NCI-H2081 treated with DMSO at 0.1 percent for 48 hours (cell line): Measurements from ENCODE around the gene CEP164.
"Not testable (repeated sequence)": the region's sequence is repeated elsewhere in the genome, so short reads cannot be mapped to it uniquely, and the experiment has no call there.

Experiments used
- DNase-seq: peaks from one replicate; lab custom pipeline; 2025; lab: John Stamatoyannopoulos, UW

The CEP164 gene

DNA sequence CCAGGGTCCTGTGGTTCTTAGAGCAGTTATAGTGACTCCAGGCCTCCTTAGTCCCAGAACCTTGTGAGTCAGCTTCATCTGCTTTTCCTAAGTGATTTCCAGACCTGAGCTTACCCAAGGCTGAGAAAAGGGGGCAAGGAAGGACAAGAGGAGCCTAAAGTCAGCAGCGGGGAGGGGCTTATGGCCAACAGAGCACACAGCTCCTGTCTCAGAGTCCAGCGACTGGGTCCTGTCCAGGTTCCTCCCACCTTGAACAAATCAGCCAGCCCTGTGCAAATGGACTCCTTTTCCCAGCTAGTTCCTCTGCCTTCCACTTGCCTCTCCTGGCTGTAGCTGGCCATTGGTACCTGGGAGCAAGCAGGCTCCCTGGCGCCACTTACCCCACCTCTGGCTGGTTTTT lies 22.5 kb upstream of the CEP164 start:
- no peak for DNase-seq

DNA sequence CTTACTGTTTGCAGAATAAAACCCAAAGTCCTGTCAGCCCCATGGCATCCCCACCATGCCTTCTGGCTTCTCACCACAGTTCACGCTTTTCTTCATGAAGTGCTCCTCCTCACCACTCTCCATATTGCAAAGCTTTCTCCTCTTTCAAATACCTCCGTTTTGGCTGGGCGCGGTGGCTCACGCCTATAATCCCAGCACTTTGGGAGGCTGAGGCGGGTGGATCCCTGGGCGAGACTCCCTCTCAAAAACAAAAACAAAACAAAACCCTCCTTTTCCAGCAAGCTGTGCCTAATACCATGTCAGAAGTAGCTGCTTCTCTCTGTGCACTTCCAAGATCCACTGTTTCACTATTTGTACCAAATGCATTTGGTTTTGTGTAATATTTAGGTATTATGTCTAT lies 18.3 kb upstream of the CEP164 start:
- no peak for DNase-seq

DNA sequence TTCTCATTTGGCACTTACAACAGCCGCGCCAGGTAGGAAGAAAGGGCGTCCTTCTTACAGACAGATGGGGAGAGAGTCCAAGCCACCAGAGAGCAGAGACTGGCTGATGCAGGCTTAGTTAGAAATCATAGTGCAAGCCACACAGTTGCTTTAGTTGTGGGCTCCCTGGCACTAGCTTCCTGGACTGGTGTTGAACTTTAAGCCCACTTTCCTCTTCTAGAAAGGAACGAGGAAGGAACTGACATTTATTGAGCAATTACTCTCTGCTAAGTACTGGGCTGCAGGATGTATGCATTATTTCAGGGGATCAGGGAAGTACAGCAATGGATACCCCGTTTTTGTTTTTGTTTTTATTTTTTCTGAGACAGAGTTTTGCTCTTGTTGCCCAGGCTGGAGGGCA lies 14.6 kb upstream of the CEP164 start:
- no peak for DNase-seq

- DNase-seq: no peak
Observed at GRCh38 chr11:117313828-117314768, 13.6 kb upstream of the CEP164 start.

DNA sequence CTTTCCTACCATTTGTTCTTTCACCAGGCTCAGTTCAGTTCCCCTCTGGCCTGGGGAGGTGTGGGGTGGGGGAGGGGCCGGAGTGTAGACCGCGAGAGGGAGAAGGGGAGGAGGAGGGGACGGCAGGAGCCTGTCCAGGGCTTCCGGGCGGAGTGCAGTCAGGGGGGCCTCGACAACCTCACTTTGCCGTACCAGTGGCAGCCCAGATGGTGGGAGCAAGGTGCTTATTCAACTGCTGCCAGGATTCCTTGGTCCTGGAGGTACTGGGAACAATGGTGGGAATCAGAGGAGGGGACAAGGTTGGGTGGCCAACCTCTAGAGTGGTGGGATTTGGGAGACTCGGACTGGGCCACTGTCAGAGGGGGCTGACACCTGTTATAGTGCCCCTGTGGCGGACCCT lies 12.8 kb upstream of the CEP164 start:
- no peak for DNase-seq

DNA sequence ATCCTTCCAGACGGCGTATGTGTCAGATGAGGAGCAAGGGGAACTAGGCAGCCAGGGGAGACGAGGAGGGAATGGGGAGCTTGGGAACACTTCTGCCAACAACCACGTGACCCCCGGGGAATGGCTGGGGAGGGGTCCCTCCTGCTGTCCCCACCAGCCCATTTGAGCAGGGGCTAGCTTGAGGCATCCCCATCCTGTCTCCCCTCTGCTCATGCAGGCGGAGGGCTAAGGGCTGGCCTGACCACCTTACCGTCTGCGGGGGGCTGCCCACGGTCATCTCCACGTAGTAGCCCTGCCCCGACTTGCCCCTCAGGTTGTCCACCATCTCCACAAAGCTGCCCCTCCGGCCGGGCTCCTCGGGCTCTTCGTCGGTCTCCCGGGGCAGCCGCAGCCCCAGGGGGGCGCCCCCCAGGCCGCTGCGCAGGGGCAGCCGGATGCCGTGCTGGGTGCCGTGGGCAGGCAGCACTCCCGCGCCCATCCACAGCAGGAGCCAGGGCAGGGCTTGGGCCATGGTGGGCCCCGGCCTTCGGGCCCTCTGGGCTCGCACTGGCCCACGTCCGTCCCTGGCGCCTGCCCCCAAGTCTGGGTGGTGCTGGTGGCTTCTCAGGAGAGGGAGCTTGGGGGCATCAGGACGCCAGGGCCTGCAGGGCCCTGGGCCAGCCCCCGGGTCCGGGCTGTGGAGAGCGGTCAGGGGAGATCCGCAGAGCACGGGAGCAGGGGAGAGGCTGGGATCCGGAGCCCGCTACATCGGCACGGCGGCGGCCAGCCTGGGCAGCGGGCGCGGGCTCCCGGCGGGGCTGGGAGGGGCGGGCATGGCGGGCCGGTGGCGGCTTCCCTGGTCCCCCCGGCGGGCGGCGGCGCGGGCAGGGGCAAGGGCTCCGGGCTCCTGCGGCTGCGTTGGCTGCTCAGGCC lies 12.1 kb upstream of the CEP164 start:
- no peak for DNase-seq

DNA sequence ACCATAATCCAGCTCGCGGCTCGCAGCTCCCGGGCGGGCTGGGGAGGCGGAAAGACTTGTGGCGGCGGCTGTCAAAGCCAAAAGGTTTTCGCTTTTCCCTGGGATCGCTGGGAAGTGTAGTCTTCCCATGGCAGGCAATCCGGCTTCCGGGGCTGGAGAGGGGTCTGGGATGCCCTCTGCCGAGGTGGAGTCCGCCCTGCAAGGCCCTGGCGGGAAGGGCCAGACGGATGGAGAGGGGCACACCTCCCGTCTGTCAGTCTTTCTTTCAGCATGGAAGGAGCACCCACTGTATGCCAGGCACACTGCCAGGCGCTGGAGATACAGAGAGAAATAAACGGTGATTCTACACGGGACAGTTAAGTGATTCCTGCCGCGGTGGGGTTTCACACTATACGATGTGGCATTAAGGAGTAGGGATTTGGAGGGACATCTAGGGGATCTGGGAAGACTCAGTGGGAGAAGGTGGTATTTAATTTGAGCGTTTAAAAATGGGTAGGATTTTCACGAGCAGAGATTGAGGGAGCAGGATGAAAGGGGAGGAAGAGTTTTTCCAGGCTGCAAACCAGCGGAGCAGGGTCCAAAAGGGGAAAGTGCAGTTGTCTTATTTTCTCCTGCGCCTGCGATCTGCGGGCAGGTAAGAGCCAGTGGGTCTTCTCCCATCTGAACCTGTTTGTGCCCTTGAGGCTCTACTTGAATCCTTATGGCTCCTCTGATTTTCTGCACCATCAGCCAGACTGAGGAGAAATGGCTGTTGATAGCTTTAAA lies 11.3 kb upstream of the CEP164 start, which contains the start of gene BACE1:
Gene BACE1 (minus strand): TSS at position 60 of the 765 bp plus-strand sequence. CDS start 461 bp downstream, outside the sequence.
- DNase-seq: peak; percentile 17

DNA sequence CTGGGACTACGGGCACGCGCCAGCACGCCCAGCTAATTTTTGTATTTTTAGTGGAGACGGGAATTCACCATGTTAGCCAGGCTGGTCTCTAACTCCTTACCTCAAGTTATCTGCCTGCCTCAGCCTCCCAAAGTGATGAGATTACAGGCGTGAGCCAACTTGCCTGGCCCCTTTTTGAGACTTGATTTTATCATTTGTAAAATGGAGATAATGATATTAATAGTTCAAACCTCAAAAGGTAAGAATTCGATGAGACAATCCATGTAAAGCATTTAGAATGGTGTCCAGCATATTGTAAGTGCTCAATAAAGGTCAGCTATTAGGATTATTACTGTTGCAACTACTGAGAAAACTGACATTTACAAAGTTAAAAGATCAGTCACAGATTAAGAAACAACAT lies 8.9 kb upstream of the CEP164 start:
- no peak for DNase-seq

DNA sequence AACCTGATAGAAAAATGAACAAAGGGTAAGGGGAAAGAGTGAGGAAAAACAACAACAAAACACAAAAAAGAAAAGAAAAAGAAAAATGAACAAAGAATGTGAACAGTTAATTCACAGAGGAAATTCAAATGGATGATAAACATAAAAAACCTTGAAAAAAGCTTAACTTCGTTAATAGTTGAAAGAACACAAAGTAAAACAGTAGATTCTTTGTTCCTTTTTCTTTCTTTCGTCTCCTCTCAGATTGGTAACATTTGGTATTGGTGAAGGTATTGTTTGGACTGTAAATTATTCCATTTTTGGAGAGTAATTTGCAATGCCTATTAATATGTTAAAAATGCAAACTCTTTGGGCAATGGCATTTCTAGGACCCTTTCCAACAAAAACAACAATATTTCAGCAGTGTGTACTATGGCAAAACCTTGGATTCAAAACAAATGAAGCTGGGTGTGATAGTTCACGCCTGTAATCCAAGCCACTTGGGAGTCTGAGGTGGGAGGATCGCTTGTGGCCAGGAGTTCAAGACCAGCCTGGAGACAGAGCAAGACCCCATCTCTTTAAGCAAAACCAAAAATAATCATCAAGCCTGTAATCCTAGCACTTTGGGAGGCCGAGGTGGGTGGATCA lies 8.3 kb upstream of the CEP164 start:
- no peak for DNase-seq

DNA sequence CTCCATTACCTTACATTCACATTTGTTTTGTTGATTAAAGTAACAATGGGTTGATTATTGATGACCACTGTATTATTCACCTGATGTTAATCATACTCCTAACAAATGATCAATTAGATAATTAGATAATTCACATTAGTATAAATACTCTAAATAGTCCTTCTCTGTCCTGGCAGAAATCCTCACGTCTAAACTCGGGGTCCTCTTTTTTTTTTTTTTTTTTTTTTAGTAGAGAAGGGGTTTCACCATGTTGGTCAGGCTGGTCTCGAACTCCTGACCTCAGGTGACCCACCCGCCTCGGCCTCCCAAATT lies 443 bp upstream of the CEP164 start:
- DNase-seq: not testable (repeated sequence)

GRCh38 chr11:117328375-117329010 lies 839 bp downstream of the CEP164 start:
- DNase-seq: no peak

DNA sequence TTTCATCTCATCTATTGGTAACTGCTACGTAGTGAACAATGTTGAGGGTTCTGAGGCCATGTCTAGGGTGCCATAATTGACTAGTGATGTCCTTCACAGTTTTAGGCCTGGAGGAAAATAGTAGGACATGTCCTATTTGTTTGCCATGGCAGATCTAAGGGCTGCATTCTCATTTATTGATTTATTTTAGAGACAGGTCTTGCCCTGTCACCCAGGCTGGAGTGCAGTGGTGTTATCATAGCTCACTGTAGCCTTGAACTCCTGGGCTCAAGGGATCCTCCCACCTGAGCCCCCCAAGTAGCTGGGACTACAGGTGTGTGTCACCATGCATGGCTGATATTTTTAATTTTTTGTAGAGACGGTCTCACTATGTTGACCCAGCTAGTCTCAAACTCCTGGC lies 5.2 kb downstream of the CEP164 start:
- no peak for DNase-seq

DNA sequence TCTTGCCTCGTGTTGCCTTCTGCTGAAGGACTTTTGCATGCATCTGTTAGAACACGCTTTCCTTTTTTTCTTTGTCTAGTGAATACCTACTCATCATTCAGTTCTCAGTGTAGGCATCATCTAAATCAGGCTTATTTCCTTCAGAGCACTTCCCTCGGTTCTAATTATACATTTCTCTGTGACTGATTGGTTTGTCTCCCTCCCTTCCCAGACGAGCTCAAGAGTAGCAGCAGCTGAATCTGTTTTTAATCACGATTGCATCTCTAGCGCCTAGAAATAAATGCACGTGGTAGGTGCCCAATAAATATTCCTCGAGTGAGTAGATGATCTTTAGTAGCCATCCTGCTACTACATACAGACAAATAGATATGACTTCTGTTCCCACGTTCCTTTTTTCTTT lies 6.3 kb downstream of the CEP164 start:
- DNase-seq: no peak

DNA sequence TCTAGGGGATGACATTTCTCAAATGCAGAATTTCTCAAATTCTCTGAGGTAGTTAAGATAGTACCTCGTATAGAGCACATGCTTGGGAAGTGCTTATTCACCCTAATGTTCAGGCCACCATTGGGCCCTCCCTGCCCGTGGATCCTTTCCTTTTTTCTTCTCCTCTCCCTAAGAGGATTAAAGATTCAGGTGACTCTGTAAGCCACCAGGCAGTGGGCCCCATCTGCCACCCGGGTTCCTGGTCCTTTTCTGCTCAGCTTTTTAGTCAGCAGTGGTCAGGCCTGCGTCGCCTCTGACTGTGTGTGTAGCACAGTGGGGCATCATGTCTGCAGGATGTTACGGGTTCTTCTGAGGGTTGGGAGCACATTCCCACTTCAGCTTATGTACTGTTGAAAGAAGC lies 7.2 kb downstream of the CEP164 start:
- no peak for DNase-seq

DNA sequence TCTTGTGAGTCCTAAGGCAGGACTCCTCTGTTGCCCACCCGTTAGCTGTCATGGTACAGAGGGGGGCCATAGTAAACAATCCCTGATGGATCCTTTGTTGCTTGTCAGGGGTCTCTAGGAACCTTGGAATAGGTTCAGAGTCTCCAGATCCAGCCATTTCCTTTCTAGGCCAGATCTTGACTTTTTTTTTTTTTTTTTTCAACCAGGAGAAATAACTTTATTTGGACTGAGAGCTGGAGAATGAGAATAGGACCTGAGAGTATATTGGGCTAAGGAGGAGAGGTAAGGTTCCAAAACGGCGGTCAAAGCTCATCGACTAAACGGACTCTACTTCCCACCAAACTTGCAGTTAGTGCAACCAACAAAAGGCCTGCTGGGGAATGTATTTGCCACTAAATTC lies 7.7 kb downstream of the CEP164 start:
- no peak for DNase-seq

DNA sequence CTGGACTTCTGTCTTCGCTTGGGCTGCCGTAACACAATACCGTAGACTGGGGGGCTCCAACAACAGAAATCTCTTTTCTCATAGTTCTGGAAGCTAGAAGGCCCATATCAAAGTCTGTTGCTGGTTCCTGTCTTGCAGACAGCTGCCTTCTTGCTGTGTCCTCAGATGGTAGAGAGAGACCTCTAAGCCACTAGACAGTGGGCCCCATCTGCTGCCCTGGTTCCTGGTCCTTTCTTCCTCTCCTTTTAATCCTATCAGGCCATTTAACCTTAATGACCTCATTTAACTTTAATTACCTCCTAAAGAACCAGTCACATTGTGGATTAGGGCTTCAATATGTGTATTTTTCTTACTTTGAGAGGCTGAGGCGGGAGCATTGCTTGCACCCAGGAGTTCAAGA lies 9.4 kb downstream of the CEP164 start:
- DNase-seq: no peak

- DNase-seq: no peak
Observed at GRCh38 chr11:117345039-117345438, 17.4 kb downstream of the CEP164 start.

DNA sequence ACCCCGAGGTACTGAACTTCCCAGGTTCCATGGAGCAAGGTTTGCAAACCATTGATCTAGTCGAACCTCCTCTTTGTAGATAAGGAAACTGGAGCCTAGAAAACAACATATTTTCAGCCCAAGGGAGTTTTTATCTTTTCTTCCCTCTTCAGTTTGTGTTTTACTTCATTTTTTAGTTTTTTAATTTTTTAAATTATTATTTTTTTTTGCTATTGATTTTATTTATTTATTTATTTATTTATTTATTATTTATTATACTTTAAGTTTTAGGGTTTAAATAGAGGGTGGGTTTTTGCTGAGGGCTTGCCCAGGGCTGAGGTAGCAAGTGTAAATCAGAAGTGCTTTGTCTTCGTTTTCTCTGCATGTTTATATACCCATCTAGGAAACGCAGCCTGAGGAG lies 26.9 kb downstream of the CEP164 start:
- no peak for DNase-seq

- no peak for DNase-seq
Observed at GRCh38 chr11:117356126-117356890, 28.7 kb downstream of the CEP164 start.

GRCh38 chr11:117361432-117361831 lies 33.8 kb downstream of the CEP164 start:
- no peak for DNase-seq

GRCh38 chr11:117366248-117366647 lies 38.6 kb downstream of the CEP164 start:
- no peak for DNase-seq
